GM12892 (cell line): ENCODE results near the gene CCDC127.

Experiments
- POLR2AphosphoS5 ChIP-seq: IDR thresholded peaks from 2 replicates; pipeline ENCODE4 v1.6.1; 2011; ENCODE audit warnings: low read depth, low read length, control low read depth
- TAF1 ChIP-seq: IDR thresholded peaks from 2 replicates; pipeline ENCODE4 v1.6.1; 2011; ENCODE audit warnings: low read depth, mild to moderate bottlenecking, control low read depth, low read length, borderline replicate concordance

GRCh38 chr5:219991-220390, 2.0 kb upstream of the CCDC127 start:
- no peak for TF ChIP-seq POLR2AphosphoS5
- TF ChIP-seq TAF1 = no peak
